ENCODE measurements around the gene POU2AF1.

Gene POU2AF1

DNA sequence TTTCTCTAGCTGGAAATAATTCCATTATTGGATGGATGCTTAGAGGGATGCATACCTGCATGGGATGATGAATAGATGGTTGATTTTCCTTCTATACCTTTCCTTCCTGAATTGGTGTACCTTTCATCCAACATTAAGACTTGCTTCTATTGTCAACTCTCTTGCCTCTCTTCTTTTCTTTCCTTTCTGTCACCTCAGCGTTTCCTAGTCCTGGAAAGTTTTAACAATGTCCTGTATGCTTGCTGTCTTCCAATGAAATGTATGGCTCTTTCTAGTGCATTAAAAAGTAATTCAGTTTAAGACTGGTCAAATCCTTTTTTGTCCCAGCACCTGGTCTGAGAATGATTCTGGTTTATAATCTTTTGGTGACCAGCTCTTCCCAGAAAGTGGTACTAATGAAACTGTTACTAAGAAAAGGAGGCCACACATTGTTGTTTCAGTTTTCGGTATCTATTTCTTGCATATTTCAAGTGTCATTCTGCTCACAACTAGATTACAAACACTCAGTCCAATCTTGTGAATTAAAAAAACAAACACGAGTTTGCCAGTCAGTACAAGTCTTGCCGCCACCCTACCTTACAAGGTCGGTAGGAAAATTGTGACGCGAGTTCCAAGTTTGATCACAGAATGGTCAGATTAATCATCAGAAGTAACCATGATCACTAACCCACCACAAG lies 8.0 kb downstream of the POU2AF1 start:
- no peak for TF ChIP-seq CEBPB (IDR thresholded peaks at IDR 0.05)
- no peak for TF ChIP-seq NFIC (IDR thresholded peaks at IDR 0.05)
- no peak for TF ChIP-seq FOXM1 (IDR thresholded peaks at IDR 0.05; ENCODE audit: borderline replicate concordance, low read depth)
- TF ChIP-seq MAX (IDR thresholded peaks at IDR 0.05), result no peak
- no peak for TF ChIP-seq RAD21 (IDR thresholded peaks at IDR 0.05; ENCODE audit: low read depth)
- TF ChIP-seq TAF1 (IDR thresholded peaks at IDR 0.05; ENCODE audit: low read depth), result no peak

- TF ChIP-seq, protein P1, sequence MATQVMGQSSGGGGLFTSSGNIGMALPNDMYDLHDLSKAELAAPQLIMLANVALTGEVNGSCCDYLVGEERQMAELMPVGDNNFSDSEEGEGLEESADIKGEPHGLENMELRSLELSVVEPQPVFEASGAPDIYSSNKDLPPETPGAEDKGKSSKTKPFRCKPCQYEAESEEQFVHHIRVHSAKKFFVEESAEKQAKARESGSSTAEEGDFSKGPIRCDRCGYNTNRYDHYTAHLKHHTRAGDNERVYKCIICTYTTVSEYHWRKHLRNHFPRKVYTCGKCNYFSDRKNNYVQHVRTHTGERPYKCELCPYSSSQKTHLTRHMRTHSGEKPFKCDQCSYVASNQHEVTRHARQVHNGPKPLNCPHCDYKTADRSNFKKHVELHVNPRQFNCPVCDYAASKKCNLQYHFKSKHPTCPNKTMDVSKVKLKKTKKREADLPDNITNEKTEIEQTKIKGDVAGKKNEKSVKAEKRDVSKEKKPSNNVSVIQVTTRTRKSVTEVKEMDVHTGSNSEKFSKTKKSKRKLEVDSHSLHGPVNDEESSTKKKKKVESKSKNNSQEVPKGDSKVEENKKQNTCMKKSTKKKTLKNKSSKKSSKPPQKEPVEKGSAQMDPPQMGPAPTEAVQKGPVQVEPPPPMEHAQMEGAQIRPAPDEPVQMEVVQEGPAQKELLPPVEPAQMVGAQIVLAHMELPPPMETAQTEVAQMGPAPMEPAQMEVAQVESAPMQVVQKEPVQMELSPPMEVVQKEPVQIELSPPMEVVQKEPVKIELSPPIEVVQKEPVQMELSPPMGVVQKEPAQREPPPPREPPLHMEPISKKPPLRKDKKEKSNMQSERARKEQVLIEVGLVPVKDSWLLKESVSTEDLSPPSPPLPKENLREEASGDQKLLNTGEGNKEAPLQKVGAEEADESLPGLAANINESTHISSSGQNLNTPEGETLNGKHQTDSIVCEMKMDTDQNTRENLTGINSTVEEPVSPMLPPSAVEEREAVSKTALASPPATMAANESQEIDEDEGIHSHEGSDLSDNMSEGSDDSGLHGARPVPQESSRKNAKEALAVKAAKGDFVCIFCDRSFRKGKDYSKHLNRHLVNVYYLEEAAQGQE (IDR thresholded peaks at IDR 0.05; ENCODE audit: low read depth), result no peak
- TF ChIP-seq CEBPB (IDR thresholded peaks at IDR 0.05) (no peak), FOXM1 (IDR thresholded peaks at IDR 0.05; ENCODE audit: borderline replicate concordance, low read depth) (no peak), MAX (IDR thresholded peaks at IDR 0.05) (no peak), TEAD4 (IDR thresholded peaks at IDR 0.05) (no peak), USF1 (IDR thresholded peaks at IDR 0.05) (no peak), NFIC (IDR thresholded peaks at IDR 0.05) (no peak), ZBTB7A (IDR thresholded peaks at IDR 0.05; ENCODE audit: low read depth) (no peak)
These were observed 8.7 kb downstream of the POU2AF1 start for GRCh38 chr11:111370270-111370901.

- TF ChIP-seq FOXM1 (IDR thresholded peaks at IDR 0.05; ENCODE audit: borderline replicate concordance, low read depth), result no peak
- no peak for TF ChIP-seq RAD21 (IDR thresholded peaks at IDR 0.05; ENCODE audit: low read depth)
- TF ChIP-seq, protein P1 (IDR thresholded peaks at IDR 0.05; ENCODE audit: low read depth), result no peak
- no peak for TF ChIP-seq TAF1 (IDR thresholded peaks at IDR 0.05; ENCODE audit: low read depth)
- no peak for TF ChIP-seq MAX (IDR thresholded peaks at IDR 0.05)
- TF ChIP-seq NFIC (IDR thresholded peaks at IDR 0.05), result no peak
- TF ChIP-seq TEAD4 (IDR thresholded peaks at IDR 0.05), result no peak
- no peak for TF ChIP-seq EP300 (IDR thresholded peaks at IDR 0.05; ENCODE audit: borderline replicate concordance)
- TF ChIP-seq ZBTB7A (IDR thresholded peaks at IDR 0.05; ENCODE audit: low read depth), result no peak
These were observed 10.9 kb downstream of the POU2AF1 start for GRCh38 chr11:111368285-111368560.

- TF ChIP-seq YY1 (IDR thresholded peaks at IDR 0.05; ENCODE audit: low read depth) (no peak), TAF1 (IDR thresholded peaks at IDR 0.05; ENCODE audit: low read depth) (no peak), RAD21 (IDR thresholded peaks at IDR 0.05; ENCODE audit: low read depth) (no peak), CEBPB (IDR thresholded peaks at IDR 0.05) (no peak), USF1 (IDR thresholded peaks at IDR 0.05) (no peak), NFIC (IDR thresholded peaks at IDR 0.05) (no peak), EP300 (IDR thresholded peaks at IDR 0.05; ENCODE audit: borderline replicate concordance) (no peak), EGR1 (IDR thresholded peaks at IDR 0.05) (no peak), TEAD4 (IDR thresholded peaks at IDR 0.05) (no peak), ZBTB7A (IDR thresholded peaks at IDR 0.05; ENCODE audit: low read depth) (no peak), MAX (IDR thresholded peaks at IDR 0.05) (no peak), FOXM1 (IDR thresholded peaks at IDR 0.05; ENCODE audit: borderline replicate concordance, low read depth) (no peak), TCF12 (IDR thresholded peaks at IDR 0.05; ENCODE audit: low read depth) (no peak), CREB1 (IDR thresholded peaks at IDR 0.05; ENCODE audit: low read depth) (no peak)
- TF ChIP-seq, protein P1 (IDR thresholded peaks at IDR 0.05; ENCODE audit: low read depth), result no peak
These were observed 11.4 kb downstream of the POU2AF1 start for GRCh38 chr11:111367411-111368284.
